ENCODE measurements around the gene CXCL16.

The CXCL16 gene

DNA sequence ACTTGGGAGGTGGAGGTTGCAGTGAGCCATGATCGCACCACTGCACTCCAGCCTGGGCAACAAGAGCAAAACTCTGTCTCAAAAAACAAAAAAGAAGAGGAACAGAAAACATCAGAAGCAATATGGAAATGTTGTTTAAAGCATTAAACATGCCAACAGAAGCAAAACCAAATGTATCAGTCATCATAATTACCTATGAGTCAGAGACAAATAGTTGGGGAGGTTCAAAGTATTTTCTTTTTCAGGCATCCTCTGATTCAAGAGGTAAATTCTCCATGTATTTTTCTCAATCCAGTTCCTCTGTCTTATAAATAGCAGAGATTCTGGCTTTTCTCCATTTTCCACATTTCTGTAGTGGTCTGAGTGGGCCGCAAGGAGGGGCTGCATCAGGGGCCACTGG lies 29.9 kb upstream of the CXCL16 start:
- peaks cover 54% of the 10 kb centered on the region for H3K4me1 Mint-ChIP-seq (ENCODE audit: low read depth)
- H3K27me3 Mint-ChIP-seq, result peaks cover 6% of the 10 kb centered on the region
- no peak overlapping the region for H3K4me3 Mint-ChIP-seq
- peak overlapping the region; percentile 86 for H3K27ac Mint-ChIP-seq
- H3K9me3 Mint-ChIP-seq, result no peaks in the 10 kb centered on the region
- intact Hi-C loops (cut with micrococcal nuclease), result loop anchor here (1.0 to 2.0 kb wide), 4 partner anchors 9 to 59 kb away; partner anchors contain the start of genes ARRB2 and VMO1
- no peaks in the 10 kb centered on the region for H3K36me3 Mint-ChIP-seq (ENCODE audit: low read depth)

DNA sequence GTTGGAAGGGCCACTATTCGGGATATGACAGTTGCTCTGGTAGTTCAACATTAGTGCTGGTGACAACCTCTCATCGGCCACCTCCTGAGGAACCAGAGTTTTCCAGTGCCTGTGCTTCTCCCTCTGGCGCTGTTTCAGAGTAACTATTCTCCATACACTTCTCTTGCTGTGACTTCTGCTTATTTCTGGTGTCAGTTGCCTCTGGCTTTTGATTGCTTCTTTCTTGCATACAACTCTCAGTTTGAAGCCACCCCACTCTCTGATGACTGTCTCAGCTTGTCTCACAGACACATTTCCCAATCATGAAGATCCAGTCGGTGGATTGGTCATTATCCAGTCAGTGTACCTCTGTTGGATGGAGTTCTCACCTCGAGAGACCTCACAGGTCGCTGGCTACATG lies 28.6 kb upstream of the CXCL16 start:
- Mint-ChIP-seq H3K27me3 (peaks cover under 1% of the 10 kb centered on the region), H3K36me3 (ENCODE audit: low read depth) (no peaks in the 10 kb centered on the region), H3K4me3 (peak overlapping the region; percentile 34), H3K4me1 (ENCODE audit: low read depth) (peaks cover 55% of the 10 kb centered on the region), H3K27ac (peak overlapping the region; percentile 86), H3K9me3 (no peaks in the 10 kb centered on the region)
- intact Hi-C loops (cut with micrococcal nuclease), result loop anchor here (2.0 kb wide), 2 partner anchors 31 to 57 kb away; partner anchors contain the start of gene ARRB2

DNA sequence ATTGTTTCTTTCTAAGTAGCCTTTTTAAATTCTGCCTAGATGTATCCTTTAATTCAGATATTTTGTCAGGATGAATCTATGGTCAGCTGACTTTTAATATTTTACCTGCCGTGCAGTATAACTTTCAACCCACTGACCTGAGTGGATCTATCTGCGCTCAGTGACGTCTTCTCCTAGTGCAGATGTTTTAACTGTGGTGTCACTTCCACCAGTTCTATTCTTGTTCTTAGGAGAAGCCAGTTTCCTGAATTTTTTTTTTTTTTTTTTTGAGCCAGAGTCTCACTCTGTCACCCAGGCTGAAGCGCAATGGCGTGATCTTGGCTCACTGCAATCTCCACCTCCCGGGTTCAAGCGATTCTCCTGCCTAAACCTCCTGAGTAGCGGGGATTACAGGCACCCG lies 27.0 kb upstream of the CXCL16 start:
- intact Hi-C loops (cut with micrococcal nuclease), result no loop called here
- no peaks in the 10 kb centered on the region for H3K27me3 Mint-ChIP-seq
- no peak overlapping the region for H3K4me3 Mint-ChIP-seq

DNA sequence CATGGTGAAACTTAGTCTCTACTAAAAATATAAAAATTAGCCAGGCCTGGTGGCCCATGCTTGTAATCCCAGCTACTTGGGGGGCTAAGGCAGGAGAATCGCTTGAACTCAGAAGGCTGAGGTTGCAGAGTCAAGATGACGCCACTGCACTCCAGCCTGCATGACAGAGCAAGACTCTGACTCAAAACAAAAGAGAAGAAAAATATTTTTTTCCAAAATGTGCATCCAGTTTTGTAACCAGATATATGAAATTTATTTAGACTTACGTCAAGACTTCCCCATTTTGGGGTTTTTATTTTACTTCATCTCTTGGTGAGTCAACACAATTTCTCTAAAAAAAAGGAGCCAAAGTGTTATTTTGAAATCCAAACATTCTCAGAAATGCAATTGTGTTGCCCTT lies 26.5 kb upstream of the CXCL16 start:
- H3K9me3 Mint-ChIP-seq, result no peaks in the 10 kb centered on the region
- intact Hi-C loops (cut with micrococcal nuclease), result no loop called here
- peak overlapping the region; percentile 4 for H3K4me3 Mint-ChIP-seq
- peak overlapping the region; percentile 86 for H3K27ac Mint-ChIP-seq
- H3K27me3 Mint-ChIP-seq, result no peaks in the 10 kb centered on the region
- no peaks in the 10 kb centered on the region for H3K36me3 Mint-ChIP-seq (ENCODE audit: low read depth)
- peaks cover 52% of the 10 kb centered on the region for H3K4me1 Mint-ChIP-seq (ENCODE audit: low read depth)

More for the DNA sequence above, 27.0 kb upstream of the CXCL16 start:
- Mint-ChIP-seq H3K4me1 (ENCODE audit: low read depth) (peaks cover 57% of the 10 kb centered on the region), H3K9me3 (no peaks in the 10 kb centered on the region), H3K27ac (peak overlapping the region; percentile 86), H3K36me3 (ENCODE audit: low read depth) (no peaks in the 10 kb centered on the region)

DNA sequence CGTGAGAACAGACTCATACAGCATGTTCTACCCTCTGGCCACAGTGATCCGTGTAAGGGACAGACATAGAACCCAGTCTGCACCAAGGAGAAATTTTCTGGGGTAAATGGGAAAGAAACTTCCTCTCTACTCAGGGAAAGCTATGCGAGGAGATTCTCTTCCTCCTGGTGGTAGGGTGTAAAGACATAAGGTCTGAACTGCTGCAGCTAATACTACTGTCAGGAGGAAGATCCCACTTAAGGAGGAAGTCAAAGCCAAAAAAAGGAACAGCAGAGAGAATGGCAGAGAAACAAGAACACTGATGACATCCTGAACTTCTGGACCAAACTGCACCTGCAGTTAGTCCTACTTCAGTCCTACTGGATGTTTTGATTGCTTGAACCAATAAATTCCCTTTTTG lies 24.9 kb upstream of the CXCL16 start:
- Mint-ChIP-seq H3K9me3 (no peaks in the 10 kb centered on the region), H3K27me3 (no peaks in the 10 kb centered on the region), H3K36me3 (ENCODE audit: low read depth) (no peaks in the 10 kb centered on the region), H3K27ac (peak overlapping the region; percentile 86), H3K4me1 (ENCODE audit: low read depth) (peaks cover 46% of the 10 kb centered on the region), H3K4me3 (no peak overlapping the region)
- intact Hi-C loops (cut with micrococcal nuclease), result loop anchor here (1.0 kb wide), 1 partner anchor 33 kb away; the partner anchor contains the start of gene MED11

DNA sequence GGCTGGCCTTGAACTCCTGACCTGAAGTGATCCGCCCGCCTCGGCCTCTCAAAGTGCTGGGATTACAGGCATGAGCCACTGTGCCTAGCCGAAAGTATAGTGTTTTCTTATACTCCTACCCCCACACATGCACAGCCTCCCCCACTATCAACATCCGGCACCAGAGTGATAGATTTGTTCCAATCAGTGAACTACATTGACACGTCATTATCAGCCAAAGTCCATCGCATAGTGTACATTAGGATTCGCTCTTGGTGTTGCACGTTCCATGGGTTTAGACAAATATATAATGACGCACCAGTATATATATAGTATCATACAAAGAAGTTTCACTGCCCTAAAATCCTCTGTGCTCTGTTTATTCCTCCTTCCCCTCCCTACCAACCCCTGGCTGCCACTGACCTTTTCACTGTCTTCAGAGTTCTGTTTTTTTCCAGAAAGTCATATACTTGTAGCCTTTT lies 20.1 kb upstream of the CXCL16 start:
- Mint-ChIP-seq H3K4me1 (ENCODE audit: low read depth) (peaks cover 39% of the 10 kb centered on the region), H3K4me3 (no peak overlapping the region), H3K27ac (peak overlapping the region; percentile 82), H3K36me3 (ENCODE audit: low read depth) (no peaks in the 10 kb centered on the region), H3K27me3 (peaks cover 14% of the 10 kb centered on the region), H3K9me3 (no peaks in the 10 kb centered on the region)
- intact Hi-C loops (cut with micrococcal nuclease), result loop anchor here (1.0 kb wide), 1 partner anchor 9 kb away; no protein-coding TSS in a partner anchor

DNA sequence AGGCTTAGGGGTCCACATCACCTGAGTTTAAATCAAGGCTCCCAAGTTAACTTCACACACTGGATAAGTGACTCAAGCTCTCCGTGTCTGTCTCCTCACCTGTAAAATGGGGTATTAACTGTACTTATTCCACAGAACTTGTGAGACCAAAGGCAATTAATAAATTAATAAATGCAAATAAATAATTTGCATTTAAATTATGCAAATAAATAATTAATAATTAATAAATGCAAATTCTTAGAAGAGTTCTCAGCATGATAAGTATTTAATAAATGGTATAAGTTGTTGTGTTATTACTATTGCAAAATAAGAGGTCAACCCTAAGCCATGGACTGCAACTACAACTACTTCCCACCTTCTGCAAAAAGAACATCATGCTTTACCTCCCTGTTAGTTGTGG lies 13.7 kb upstream of the CXCL16 start:
- peaks cover 25% of the 10 kb centered on the region for H3K27me3 Mint-ChIP-seq
- H3K9me3 Mint-ChIP-seq, result no peaks in the 10 kb centered on the region
- H3K36me3 Mint-ChIP-seq (ENCODE audit: low read depth), result no peaks in the 10 kb centered on the region
- peaks cover 48% of the 10 kb centered on the region for H3K4me1 Mint-ChIP-seq (ENCODE audit: low read depth)
- intact Hi-C loops (cut with micrococcal nuclease), result no loop called here
- no peak overlapping the region for H3K4me3 Mint-ChIP-seq
- H3K27ac Mint-ChIP-seq, result no peak overlapping the region

DNA sequence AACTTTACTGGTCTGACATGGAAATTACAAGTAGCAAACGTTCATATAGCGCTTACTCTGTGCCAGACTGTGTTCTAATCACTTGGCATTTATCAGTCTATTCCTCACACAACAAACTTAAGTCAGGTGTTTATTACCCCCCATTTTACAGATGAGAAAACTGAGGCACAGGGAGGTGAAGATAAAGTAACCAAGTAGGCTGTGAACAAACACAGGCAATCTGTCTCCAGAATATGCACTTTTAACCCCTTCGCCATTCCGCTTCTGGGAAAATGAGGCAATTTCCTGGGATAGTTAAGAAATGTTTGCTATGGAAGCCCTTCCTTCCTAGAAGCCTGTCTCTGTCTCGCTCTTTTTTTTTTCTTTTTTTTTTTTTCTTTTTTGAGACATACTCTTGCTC lies 12.2 kb upstream of the CXCL16 start:
- no peaks in the 10 kb centered on the region for H3K36me3 Mint-ChIP-seq (ENCODE audit: low read depth)

DNA sequence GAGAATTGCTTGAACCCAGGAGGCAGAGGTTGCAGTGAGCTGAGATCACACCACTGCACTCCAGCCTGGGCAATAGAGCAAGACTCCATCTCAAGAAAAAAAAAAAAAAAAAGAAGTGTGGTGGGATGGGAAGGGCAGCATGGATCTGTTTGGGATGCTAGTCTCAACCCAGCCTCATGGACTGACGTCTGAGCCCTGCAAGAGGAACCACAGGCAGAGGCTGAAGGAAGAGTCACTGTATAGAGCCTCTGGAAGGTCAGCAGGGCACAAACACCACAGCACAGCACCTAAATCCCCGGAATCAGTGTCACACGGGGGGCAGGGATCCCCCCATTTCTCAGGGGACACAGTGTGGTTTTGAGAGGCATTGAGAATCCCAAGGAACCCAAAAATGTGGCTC lies 10.9 kb upstream of the CXCL16 start:
- Mint-ChIP-seq H3K36me3 (ENCODE audit: low read depth) (no peaks in the 10 kb centered on the region), H3K9me3 (no peaks in the 10 kb centered on the region), H3K4me1 (ENCODE audit: low read depth) (peaks cover 55% of the 10 kb centered on the region), H3K4me3 (no peak overlapping the region), H3K27me3 (peaks cover 19% of the 10 kb centered on the region), H3K27ac (peak overlapping the region; percentile 61)
- intact Hi-C loops (cut with micrococcal nuclease), result no loop called here

More for the DNA sequence above, 12.2 kb upstream of the CXCL16 start:
- Mint-ChIP-seq H3K27me3 (peaks cover 20% of the 10 kb centered on the region), H3K4me3 (no peak overlapping the region), H3K9me3 (no peaks in the 10 kb centered on the region), H3K4me1 (ENCODE audit: low read depth) (peaks cover 48% of the 10 kb centered on the region), H3K27ac (peak overlapping the region; percentile 22)
- intact Hi-C loops (cut with micrococcal nuclease), result no loop called here

DNA sequence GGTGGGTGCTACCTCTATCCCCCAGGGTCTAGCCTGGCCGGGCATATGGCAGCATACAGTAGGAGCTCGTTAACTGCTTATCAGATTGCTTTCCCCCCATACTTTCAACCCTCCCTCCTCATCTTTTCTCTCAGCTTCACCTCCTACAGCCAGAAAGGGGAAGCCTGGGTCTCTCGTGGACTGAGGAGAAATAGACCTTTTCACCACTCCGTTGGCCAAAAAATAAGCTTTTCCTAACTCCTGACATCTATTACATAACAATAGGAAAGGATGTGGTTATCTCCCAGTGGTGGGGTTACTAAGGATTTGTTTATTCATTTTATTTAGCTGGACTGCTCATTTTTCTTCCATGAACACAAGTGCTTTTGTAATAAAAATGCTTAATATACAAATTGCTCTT lies 9.0 kb upstream of the CXCL16 start:
- H3K27me3 Mint-ChIP-seq, result peaks cover 26% of the 10 kb centered on the region
- no peaks in the 10 kb centered on the region for H3K9me3 Mint-ChIP-seq
- intact Hi-C loops (cut with micrococcal nuclease), result no loop called here
- H3K4me1 Mint-ChIP-seq (ENCODE audit: low read depth), result peaks cover 65% of the 10 kb centered on the region
- H3K36me3 Mint-ChIP-seq (ENCODE audit: low read depth), result peaks cover 5% of the 10 kb centered on the region
- peak overlapping the region; percentile 49 for H3K4me3 Mint-ChIP-seq
- H3K27ac Mint-ChIP-seq, result peak overlapping the region; percentile 91

DNA sequence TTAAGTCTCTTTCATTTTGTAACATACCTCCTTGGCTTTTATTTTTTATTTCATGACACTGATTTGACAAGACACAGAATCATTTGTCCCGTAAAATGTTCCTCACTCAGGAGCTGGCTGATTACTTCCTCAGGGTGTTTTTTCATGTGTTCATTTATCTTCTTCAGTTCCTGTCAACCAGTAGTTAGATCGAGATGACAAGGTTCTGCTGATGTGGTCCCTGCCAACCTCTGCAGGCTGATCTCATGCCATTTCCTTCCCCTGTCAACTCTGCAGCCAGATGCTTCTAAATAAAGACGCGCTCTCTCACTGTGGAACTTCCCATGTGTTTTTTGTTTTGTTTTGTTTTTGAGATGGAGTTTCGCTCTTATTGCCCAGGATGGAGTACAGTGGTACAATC lies 8.1 kb upstream of the CXCL16 start:
- H3K4me3 Mint-ChIP-seq, result peak overlapping the region; percentile 49

DNA sequence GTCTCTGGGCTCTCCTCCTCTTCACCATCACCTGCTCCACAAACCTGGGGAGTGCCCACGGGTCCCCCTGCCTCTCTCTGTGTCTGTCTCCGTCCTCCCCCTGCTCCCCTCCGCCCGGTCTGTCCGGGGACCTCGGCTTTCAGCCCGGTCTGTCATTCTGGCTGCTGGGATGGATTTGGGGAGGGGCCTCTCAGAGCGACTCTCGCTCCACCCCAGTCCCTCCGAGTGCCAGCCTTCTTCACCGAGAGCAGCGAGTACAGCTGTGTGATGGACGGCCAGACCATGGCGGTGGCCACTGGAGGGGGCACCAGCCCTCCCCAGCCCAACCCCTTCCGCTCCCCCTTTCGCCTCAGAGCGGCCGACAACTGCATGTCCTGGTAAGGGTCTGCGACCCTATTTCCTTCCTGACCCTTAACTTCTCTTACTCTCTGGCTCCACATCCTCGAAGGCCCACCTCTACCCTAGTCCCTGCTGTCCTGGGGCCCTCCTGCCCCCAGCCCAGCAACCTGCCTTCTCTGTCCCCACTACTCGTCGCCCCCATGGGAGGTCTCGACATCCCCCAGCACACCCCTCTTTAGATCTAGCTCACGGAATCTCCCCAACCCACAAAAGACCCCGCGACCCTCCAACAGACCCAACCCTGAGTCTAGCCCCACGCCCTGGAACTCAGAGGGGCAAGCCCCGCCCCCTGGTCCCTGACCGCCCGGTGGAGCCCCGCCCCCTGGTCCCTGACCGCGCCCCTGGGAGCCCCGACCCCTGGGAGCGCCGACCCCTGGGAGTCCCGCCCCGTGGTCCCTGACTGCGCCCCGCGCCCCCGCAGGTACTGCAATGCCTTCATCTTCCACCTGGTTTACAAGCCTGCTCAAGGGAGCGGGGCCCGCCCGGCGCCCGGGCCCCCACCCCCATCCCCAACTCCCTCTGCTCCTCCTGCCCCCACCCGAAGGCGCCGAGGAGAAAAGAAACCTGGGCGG lies 5.6 kb upstream of the CXCL16 start:
- Mint-ChIP-seq H3K4me1 (ENCODE audit: low read depth) (peaks cover 54% of the 10 kb centered on the region), H3K27ac (peak overlapping the region; percentile 68), H3K27me3 (peaks cover 44% of the 10 kb centered on the region), H3K9me3 (no peaks in the 10 kb centered on the region), H3K4me3 (no peak overlapping the region), H3K36me3 (ENCODE audit: low read depth) (peaks cover 5% of the 10 kb centered on the region)
- intact Hi-C loops (cut with micrococcal nuclease), result no loop called here

More for the DNA sequence above, 8.1 kb upstream of the CXCL16 start:
- intact Hi-C loops (cut with micrococcal nuclease), result no loop called here
- Mint-ChIP-seq H3K27me3 (peaks cover 29% of the 10 kb centered on the region), H3K9me3 (no peaks in the 10 kb centered on the region), H3K27ac (peak overlapping the region; percentile 91), H3K36me3 (ENCODE audit: low read depth) (peaks cover 5% of the 10 kb centered on the region), H3K4me1 (ENCODE audit: low read depth) (peaks cover 65% of the 10 kb centered on the region)

DNA sequence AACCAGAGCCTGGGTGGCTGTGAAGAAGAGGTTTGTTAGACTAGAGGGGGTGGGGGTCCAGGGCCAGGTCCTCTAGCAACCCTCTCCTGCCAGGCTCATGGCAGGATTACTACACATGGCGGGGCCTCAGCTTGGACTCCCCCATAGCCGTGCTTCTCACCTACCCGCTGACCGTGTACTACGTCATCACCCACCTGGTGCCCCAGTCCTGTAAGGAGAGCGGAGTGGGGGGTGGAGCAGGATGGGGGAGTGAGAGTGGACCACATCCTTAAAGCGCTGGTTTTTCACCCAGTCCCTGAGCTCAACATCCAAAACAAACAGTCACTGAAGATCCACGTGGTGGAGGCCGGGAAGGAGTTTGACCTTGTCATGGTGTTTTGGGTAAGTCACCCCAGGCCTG lies 4.2 kb upstream of the CXCL16 start:
- H3K9me3 Mint-ChIP-seq, result no peaks in the 10 kb centered on the region
- peaks cover 9% of the 10 kb centered on the region for H3K36me3 Mint-ChIP-seq (ENCODE audit: low read depth)
- intact Hi-C loops (cut with micrococcal nuclease), result no loop called here
- H3K4me3 Mint-ChIP-seq, result no peak overlapping the region
- peak overlapping the region; percentile 68 for H3K27ac Mint-ChIP-seq
- H3K4me1 Mint-ChIP-seq (ENCODE audit: low read depth), result peaks cover 53% of the 10 kb centered on the region
- H3K27me3 Mint-ChIP-seq, result peaks cover 45% of the 10 kb centered on the region

DNA sequence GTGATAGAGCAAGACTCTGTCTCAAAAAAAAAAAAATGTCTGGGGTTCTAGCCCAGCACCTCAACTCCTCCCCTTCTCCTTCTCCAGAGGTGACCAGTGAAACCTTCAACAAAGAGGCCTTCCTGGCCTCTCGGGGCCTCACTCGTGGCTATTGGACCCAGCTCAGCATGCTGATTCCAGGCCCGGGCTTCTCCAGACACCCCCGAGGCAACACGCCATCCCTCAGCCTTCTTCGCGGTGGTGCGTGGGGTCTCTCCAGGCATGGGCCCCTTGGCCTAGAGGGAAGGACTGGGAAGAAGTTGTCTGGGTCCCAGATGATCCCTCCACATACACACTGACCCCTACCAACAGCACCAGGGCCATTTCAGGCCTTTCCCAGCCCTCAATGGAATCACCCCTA lies 3.5 kb upstream of the CXCL16 start:
- Mint-ChIP-seq H3K36me3 (ENCODE audit: low read depth) (peaks cover 16% of the 10 kb centered on the region), H3K9me3 (no peaks in the 10 kb centered on the region), H3K27me3 (peaks cover 45% of the 10 kb centered on the region), H3K27ac (peak overlapping the region; percentile 68), H3K4me1 (ENCODE audit: low read depth) (peaks cover 51% of the 10 kb centered on the region), H3K4me3 (no peak overlapping the region)
- intact Hi-C loops (cut with micrococcal nuclease), result no loop called here

Data from dendritic cell treated with granulocyte-macrophage colony-stimulating factor and Interleukin-4, amounts not matched to agents 40 ng/mL and 50 ng/mL, for 4 days (primary cell).